Fibroblast of villous mesenchyme (primary cell): ENCODE data around the gene WNT9A. TPM values are rescaled to one million over a fixed set of nuclear protein-coding genes. Genes with fewer than 3 reads are reported as not detected.

ENCODE experiments used
- DNase-seq: peaks from one replicate; pipeline ENCODE4 v3.0.0-alpha.2; 2010; ENCODE audit warnings: low read depth
- H3K4me3 ChIP-seq: 2 replicates; pipeline ENCODE4 v1.5.1; 2011; ENCODE audit warnings: low read depth, mild to moderate bottlenecking, low read length
- total RNA-seq: library from RNA; depleted of rRNA; stranded (reverse); fragments of >200 nt; gene quantifications from 2 replicates; pipeline ENCODE4 v1.2.3, GENCODE V29; 2012
- TF ChIP-seq, protein P1 (sequence below): IDR thresholded peaks from 2 replicates; pipeline ENCODE4 v1.5.1; 2012; ENCODE audit warnings: low read depth, mild to moderate bottlenecking, low read length; ENCODE audit not compliant: insufficient read depth

The WNT9A gene
- total RNA-seq, 1 donor, result under 0.01 TPM

DNA sequence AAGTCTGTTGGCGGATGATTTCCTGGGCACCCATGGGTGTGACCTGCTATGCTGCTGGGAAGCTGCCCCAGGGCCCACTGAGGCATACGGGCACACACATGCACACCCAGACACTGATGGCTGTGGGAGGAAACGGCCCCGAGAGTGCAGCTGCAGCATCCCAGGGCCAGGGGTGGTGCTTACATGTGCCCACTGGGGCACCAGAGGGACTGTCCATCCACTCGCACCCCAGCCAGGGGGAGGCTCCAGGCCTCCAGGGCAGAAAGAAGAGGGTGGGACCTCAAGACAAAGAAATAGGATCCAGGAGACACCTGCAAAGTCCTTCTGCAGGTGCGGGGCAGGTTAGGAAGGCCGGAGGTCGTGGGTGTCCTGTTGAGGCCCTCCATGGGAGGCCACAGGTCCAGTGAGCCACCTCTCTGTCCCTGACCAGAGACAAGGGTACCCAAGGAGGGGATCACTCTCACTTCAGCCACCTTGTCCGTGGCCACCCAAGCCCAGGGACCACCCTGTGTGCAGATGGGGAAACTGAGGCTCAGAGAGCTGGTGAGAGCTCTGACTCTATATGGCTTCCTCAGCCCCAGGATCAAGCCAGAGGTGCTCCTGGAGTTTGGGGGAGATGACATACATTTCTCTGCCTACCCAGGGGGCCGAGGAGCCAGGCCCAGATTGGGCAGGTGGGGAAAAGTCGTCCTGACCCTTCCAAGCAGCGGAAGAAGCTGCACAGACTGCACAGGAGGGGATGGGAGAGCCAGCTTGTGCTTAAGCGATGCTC lies 57.1 kb downstream of the WNT9A start:
- TF ChIP-seq, protein P1, sequence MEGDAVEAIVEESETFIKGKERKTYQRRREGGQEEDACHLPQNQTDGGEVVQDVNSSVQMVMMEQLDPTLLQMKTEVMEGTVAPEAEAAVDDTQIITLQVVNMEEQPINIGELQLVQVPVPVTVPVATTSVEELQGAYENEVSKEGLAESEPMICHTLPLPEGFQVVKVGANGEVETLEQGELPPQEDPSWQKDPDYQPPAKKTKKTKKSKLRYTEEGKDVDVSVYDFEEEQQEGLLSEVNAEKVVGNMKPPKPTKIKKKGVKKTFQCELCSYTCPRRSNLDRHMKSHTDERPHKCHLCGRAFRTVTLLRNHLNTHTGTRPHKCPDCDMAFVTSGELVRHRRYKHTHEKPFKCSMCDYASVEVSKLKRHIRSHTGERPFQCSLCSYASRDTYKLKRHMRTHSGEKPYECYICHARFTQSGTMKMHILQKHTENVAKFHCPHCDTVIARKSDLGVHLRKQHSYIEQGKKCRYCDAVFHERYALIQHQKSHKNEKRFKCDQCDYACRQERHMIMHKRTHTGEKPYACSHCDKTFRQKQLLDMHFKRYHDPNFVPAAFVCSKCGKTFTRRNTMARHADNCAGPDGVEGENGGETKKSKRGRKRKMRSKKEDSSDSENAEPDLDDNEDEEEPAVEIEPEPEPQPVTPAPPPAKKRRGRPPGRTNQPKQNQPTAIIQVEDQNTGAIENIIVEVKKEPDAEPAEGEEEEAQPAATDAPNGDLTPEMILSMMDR, result no peak
- no peak for DNase-seq
- H3K4me3 ChIP-seq, result no peak overlapping the region

- TF ChIP-seq, protein P1, result no peak
- no peak overlapping the region for H3K4me3 ChIP-seq
- DNase-seq, result no peak
These were observed 57.8 kb downstream of the WNT9A start for GRCh38 chr1:227889863-227890405.

DNA sequence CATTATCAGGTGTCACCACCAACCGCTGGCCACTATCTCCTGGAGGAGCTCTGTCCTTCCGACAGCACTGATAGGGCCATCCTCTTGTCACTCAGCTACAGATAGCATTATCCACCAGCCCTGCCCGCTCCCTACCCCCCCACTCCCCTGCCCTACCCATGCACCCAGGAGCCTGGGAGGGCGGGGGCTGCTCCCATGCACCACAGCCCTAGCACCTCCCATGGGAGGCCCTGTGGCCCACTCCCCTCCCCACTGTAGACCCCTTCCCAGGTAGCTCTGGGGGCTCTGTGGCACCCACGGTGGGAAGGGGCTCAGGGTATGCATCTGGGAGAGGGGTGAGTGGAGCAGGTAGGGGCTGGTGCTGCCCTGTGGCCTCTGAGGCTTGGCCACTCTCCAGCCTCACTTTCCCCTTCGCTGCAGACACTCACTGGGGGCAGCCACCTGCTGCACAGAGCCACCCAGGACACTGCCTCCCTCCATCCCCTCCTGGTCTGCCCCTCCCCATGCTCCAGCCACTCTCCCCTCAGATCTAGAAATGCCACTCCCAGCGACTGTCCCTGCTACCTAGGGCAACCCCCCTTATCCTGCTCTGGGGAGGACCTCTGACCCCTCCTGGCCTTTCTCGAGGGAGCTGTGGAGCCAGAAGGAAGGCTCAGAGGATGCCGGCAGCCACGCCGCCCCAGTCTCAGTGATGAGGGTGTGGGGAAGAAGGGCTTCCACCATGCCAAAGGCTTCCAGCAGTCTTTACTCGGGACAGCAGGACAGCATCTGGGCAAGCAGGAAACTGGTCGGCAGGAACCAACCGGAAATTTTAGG lies 58.5 kb downstream of the WNT9A start:
- no peak overlapping the region for H3K4me3 ChIP-seq
- TF ChIP-seq, protein P1, result no peak
- DNase-seq, result no peak

DNA sequence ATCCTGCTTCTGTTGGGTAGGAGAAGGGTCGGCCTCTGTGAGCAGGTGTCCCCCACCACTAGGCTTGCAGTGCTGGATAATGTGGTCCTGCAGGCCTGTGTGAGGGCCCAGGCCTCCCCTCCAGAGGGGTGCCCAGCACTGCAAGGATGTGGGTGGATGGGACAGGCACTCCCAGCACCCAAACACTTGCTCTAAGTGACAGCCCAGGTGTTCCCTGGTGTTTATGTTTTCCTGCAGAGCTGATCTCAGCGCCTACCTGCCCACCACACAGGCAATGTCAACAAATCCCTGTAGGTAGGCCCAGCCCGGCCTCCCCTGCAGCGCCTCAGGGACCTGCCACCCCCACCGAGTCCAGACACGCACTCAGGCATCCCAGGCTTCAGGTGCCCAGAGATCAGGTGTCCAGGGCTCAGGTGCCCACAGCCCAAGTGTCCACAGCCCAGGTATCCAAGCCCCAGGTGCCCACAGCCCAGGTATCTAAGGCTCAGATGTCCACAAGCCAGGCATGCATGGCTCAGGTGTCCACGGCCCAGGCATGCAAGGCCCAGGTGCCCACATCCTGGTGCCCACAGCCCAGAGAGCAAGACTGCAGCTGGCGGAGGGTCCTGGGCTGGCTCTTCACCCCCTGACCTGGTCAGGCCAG lies 59.2 kb downstream of the WNT9A start:
- DNase-seq, result no peak

GRCh38 chr1:227887697-227888403 lies 59.9 kb downstream of the WNT9A start:
- DNase-seq, result peak; percentile 27
- TF ChIP-seq, protein P1, result no peak
- peak overlapping the region; percentile 36 for H3K4me3 ChIP-seq

More for the DNA sequence above, 59.2 kb downstream of the WNT9A start:
- no peak overlapping the region for H3K4me3 ChIP-seq
- TF ChIP-seq, protein P1, result no peak
